Renal cortex interstitium (tissue), 15 donors: ENCODE measurements around the gene AP1G2. TPM values are rescaled to one million over a fixed set of nuclear protein-coding genes. Genes with fewer than 3 reads are reported as not detected.
A peak's percentile ranks its signal among the peaks of the same experiment; 100 is the strongest.
"Not testable (repeated sequence)": the region's sequence is repeated elsewhere in the genome, so short reads cannot be mapped to it uniquely, and the experiment has no call there.

Source experiments
- DNase-seq, 11 donors: peaks; one replicate each; pipeline ENCODE4 v3.0.0-alpha.2; 2013; ENCODE audit warnings: low read depth in 9 of 11, low spot score in 4 of 11; ENCODE audit errors: extremely low read depth in 1 of 11
- long read RNA-seq, 16 experiments: transcript quantifications; one replicate each; lab custom pipeline, GENCODE V29; 2026
- polyA plus RNA-seq, 3 donors: library from polyadenylated mRNA; unstranded; fragments of 120-200 nt; gene quantifications; one replicate each; pipeline ENCODE4 v1.2.1, GENCODE V29; 2013; ENCODE audit not compliant: insufficient read length in 3 of 3

AP1G2 gene, protein sequence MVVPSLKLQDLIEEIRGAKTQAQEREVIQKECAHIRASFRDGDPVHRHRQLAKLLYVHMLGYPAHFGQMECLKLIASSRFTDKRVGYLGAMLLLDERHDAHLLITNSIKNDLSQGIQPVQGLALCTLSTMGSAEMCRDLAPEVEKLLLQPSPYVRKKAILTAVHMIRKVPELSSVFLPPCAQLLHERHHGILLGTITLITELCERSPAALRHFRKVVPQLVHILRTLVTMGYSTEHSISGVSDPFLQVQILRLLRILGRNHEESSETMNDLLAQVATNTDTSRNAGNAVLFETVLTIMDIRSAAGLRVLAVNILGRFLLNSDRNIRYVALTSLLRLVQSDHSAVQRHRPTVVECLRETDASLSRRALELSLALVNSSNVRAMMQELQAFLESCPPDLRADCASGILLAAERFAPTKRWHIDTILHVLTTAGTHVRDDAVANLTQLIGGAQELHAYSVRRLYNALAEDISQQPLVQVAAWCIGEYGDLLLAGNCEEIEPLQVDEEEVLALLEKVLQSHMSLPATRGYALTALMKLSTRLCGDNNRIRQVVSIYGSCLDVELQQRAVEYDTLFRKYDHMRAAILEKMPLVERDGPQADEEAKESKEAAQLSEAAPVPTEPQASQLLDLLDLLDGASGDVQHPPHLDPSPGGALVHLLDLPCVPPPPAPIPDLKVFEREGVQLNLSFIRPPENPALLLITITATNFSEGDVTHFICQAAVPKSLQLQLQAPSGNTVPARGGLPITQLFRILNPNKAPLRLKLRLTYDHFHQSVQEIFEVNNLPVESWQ
- polyA plus RNA-seq = 100 to 1,000 TPM in 1 of 3 donors, 10 to 100 TPM in 2; 66.5 to 121 (median 75.3) TPM
- long read RNA-seq, donor 1, partial matches to known transcripts = 15 of 20 reads
- long read RNA-seq, donor 1, other reads (novel, unspliced or antisense) = 0 of 20 reads
- long read RNA-seq, donor 2, partial matches to known transcripts = 0 of 2 reads
- long read RNA-seq, donor 2, other reads (novel, unspliced or antisense) = 0 of 2 reads
- long read RNA-seq, donor 3, partial matches to known transcripts = 5 of 9 reads
- long read RNA-seq, donor 3, other reads (novel, unspliced or antisense) = 0 of 9 reads
- long read RNA-seq, donor 4, partial matches to known transcripts = 8 of 15 reads
- long read RNA-seq, donor 4, other reads (novel, unspliced or antisense) = 0 of 15 reads
- long read RNA-seq, donor 5 = 0 reads
- long read RNA-seq, donor 6, partial matches to known transcripts = 0 of 6 reads
- long read RNA-seq, donor 6, other reads (novel, unspliced or antisense) = 0 of 6 reads
- long read RNA-seq, donor 7, partial matches to known transcripts = 0 of 5 reads
- long read RNA-seq, donor 7, other reads (novel, unspliced or antisense) = 0 of 5 reads
- long read RNA-seq, donor 8 = 0 reads
- long read RNA-seq, donor 9, partial matches to known transcripts = 0 of 3 reads
- long read RNA-seq, donor 9, other reads (novel, unspliced or antisense) = 0 of 3 reads
- long read RNA-seq, donor 10, partial matches to known transcripts = 0 of 3 reads
- long read RNA-seq, donor 10, other reads (novel, unspliced or antisense) = 0 of 3 reads
- long read RNA-seq, donor 11, partial matches to known transcripts = 0 of 3 reads
- long read RNA-seq, donor 11, other reads (novel, unspliced or antisense) = 0 of 3 reads
- long read RNA-seq, donor 12, partial matches to known transcripts = 21 of 24 reads
- long read RNA-seq, donor 12, other reads (novel, unspliced or antisense) = 0 of 24 reads
- long read RNA-seq, donor 13 = 0 reads
- long read RNA-seq, donor 14, partial matches to known transcripts = 16 of 21 reads
- long read RNA-seq, donor 14, other reads (novel, unspliced or antisense) = 0 of 21 reads
- long read RNA-seq, donor 15, partial matches to known transcripts = 0 of 5 reads
- long read RNA-seq, donor 15, other reads (novel, unspliced or antisense) = 0 of 5 reads
- long read RNA-seq, donor 16, partial matches to known transcripts = 45 of 61 reads
- long read RNA-seq, donor 16, other reads (novel, unspliced or antisense) = 7 of 61 reads

DNA sequence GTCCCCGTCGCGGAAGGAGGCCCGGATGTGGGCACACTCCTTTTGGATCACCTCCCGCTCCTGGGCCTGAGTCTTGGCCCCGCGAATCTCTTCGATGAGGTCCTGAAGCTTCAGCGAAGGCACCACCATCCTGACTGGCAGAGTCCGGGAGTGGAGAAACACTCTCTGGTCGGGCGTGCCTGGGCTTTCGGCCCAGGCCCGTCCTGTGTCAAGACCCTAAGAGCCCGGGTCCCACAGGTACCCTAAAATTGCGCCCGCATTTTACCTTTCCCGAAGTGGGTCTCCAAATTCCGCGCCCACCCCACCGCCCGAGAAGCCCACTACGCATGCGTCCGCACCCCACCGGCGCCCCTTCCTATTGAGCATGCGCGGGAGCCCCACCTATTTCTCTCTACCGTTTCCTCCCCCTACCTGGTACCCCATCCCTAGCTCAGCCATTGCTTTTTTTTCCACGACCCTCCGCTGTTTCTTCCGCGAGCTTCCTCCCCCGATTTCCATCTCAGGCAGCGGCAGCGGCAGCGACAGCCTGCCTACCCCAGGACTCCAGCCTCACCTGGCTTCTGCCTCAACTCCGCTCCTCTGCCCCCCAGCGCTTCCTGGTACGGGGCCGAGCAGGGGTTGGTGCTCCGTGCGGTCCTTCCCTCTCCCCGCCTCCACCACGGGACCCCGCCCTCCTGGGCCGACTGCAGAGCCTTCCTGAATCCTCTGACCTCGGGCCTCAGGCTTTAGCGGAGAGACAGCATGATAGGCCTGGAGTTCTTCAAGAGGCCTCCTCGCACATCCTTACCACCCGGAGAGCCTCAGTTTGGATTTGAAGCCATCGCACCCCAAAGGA, at the start of gene AP1G2:
Gene AP1G2 (minus strand): TSS at position 606 of the 835 bp plus-strand sequence. CDS start 477 bp downstream, at position 129.
- peak in 3 of 11 donors; percentile 67 to 84 (median 72) for DNase-seq

DNA sequence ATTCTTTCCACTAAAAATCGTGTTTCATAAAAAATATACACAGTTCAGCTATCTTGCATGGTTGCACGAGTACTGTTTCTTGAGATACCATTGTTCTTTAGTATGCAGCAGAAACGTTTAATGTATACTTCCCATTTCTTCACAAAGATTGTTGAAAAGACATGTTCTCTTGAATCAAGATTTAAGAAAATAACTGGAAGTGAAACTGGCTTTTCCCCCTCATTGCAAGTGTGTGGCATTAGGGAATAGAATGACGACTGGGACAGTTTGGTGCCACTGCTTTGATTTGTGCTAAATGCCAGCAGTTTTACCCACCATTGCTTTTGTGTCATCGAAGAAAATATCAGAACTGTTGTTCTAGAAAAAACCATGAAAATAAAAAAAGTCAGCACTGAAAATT, 48.3 kb upstream of the AP1G2 start:
- DNase-seq = no peak

DNA sequence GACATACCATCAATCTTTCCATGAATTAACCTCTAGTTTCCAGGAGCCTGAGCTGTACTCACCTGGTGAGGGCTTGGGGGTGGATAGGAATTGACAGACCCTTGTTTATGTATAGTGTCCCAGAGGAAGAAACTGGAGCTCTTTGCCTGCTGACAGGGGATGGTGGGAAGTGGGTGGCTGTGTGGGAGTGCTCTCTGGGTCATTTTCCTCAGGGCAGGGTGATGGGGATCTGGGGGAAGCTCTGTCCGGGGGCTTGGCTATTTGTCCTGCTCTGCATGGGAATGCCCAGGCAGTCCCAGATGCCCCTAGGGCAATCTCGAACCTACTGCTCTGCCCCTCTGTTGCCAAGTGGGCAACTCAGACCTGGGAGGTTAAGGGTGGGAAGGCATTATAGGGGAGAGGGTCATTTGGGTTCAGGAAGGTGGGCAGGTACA, 46.8 kb upstream of the AP1G2 start:
- DNase-seq = no peak

DNA sequence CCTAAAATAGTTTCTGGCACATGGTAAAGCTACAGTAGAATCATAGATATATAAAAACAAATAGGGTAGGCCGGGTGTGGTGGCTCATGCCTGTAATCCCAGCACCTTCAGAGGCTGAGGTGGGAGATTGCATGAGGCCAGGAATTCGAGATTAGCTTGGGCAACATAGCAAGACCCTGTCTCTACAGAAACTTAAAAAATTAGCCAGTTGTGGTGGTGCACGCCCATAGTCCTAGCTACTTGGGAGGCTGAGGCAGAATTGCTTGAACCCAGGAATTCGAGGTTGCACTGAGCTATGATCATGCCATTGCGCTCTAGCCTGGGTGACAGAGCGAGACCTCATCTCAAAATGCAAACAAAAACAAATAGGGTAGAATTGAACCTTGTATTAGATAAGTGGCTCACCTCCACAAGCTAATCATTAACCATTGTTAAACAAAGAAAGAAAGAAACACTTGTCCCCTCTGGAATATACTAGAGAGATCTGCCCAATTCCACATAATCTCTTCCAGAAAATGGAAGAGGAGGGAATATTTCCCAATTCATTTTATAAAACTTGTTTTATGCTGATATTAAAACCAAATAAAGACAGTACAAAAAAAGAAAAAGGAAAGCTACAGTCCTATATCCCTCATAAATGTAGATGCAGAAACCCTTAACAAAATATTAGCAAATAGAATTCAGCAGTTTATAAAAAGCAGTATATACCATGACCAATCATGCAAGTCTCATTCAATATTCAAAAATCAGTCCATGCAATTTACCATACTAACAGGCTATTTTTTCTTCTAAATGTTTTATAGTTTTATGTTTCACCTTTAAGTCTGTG, 45.9 kb upstream of the AP1G2 start:
- no peak for DNase-seq

DNA sequence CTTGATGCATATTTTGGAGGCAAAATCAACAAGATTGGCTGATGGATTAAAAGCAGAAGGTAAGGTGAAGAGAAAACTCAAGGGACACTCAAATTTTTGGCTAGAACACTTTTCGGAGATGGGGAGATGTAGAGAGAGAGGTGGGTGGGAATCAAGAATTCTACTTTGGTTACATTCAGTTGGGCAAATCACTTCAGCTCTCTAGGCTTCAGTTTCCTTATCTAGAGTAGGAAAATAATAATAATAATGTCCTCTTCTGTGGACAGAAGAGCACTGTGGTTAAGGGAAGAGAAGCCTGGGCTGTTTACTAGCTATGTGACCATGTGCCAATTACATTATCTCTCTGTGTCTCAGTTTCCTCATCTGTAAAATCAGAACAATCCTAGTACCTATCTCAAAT, 45.2 kb upstream of the AP1G2 start:
- no peak for DNase-seq

DNA sequence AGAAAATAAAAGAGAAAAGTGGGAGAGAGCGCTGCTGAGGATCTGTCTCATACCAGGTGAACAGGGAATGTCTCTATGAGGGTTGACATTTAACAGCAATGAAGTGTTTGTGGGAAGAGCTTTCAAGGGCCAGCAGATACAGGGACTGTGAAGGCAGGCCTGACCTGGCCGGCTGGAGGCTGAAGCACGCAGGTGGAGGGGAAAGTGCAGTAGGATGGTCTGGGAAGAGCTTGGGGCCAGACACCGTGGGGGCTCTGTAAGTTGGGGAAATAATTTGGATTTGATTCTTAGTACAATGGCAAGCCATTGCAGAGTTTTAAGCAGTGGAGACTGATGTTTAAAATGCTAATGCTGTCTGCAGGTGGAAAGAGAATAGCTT, 44.8 kb upstream of the AP1G2 start:
- no peak for DNase-seq

DNA sequence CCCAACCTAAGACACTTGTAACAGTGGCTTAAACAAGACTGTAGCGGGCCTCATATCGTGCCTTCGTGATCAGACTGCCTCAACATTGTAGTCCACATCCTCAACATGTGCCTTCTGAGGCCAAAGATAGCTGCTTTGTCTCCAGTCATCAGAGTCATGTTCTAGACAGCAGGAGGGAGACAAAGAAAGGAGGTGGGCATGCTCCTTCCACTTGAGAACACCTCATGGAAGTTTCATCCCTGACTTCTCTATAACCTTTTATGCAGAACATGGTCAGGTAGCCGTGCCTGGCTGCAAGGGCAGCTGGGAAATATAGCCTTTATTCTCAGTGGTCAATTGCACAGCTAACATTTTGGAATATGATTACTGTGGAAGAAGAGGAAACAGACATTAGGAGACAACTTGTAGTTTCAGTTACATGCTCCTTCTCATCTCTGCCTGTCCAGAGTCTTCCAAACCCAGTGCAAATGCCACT, 43.3 kb upstream of the AP1G2 start:
- no peak for DNase-seq

DNA sequence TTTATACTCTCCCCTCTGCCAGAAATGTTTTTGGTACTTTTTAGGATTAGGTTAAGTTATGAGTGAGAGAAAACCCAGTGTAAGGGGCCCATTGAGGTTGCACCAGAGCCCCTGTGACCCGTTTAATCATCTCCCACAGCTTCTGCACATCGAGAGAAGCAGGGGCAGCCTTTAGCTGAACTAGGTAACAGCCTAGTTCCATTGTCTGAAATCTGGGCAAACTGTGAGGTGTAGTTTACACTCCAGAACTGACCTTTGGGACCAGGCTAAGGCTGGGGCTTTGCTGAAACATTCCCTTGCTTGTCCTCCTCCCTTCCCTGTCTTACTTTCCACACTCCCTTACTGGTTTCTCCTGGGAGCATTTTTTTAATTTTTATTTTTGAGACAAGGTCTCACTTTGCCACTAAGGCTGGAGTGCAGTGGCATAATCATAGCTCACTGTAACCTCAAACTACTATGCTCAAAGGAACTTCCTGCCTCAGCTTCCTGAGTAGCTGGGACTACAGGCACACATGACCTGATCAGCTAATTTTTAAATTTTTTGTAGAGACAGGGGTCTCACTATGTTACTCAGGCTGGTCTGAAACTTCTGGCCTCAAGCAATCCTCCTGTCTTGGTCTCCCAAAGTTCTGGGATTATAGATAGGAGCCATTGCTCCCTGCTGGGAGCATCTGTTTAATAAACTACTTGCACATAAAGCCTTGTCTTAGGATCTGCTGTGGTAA, 42.7 kb upstream of the AP1G2 start:
- no peak for DNase-seq

DNA sequence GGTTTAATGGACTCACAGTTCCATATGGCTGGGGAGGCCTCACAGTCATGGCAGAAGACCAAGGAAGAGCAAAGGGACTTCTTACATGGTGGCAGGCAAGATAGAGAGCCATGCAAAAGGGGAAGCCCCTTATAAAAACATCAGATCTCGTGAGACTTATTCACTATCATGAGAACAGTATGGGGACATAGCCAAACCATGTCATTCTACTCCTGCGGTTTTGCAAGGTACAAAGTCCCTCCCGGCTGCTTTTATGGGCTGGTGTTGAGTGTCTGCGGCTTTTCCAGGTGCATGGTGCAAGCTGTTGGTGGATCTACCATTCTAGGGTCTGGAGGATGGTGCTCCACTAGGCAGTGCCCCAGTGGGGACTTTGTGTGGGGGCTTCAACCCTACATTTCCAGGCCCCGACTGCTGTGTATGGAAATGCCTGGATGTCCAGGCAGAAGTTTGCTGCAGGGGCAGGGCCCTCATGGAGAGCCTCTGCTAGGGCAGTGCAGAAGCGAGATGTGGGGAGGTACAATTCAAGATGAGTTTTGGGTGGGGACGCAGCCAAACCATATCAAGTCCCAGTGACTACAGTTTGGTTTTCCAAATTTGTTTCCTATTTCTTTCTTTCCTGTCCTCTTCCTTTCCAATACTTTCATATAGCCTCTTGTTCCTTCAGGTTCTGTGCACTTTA, 42.0 kb upstream of the AP1G2 start:
- DNase-seq = not testable (repeated sequence)

DNA sequence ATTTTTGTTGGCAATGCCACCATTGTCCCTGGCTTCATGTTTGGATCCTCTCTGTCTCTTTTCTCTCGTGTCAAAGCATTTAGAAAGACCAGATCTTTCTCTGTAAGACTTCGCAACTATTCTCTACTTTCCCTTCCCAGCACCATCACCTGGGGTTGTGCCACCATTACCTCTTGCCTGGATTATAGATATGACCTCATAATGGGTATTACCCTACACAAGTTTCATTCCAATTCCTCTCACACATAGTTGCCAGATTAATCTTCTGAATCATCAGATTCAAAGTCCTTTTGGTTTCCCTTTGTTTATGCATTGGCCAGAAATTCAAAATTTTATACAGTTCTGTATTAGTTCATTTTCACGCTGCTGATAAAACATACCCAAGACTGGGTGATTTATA, 41.4 kb upstream of the AP1G2 start:
- no peak for DNase-seq

DNA sequence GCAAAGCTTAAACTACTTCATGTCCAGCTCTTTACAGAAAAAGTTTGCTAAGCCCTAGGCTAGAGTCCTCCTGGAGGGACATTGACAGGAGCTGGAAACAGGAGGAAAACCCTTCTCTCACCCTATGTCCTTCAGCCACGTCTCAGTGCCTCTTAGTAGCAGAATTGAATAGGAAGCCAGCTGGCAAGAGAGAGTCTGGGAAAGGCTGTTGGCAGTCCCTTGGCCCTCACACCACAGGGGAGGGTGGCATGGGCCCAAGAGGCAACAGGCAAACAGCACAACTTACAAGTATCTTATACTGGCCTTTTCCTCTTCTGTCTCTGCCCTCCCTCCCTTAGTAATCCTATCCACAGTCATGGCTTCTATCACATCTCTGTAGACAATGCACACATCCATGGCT, 40.9 kb upstream of the AP1G2 start:
- no peak for DNase-seq

DNA sequence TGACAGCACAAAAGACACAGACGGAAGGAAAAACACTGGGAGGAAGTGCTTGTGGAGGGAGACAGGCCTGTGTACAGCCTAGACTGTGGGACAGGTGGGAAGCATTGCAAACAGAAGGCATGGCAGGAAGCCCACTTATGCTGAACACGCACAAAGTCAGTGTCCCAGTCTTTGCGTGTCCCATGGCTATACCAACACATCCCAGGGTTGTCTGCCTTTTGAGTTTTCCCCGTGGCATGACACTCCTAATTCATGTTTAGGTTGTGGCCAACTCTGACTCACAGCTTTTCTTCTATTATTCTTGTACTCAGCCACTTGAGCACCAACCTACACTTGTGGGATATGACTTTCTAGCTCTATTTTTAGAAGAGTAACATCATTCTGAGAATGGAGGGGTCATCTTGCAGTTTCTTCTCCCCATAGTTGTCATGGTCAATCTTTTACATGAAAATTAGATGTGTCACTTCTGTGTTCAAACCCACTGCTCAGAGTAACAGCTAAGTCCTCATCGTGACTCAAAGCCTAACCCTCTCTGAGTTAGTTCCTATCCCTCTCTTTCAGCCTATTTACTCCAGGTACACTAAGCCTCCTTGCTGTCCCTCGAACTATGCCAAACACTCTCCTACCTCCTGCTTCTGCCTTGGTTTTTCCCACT, 38.5 kb upstream of the AP1G2 start:
- DNase-seq = no peak

DNA sequence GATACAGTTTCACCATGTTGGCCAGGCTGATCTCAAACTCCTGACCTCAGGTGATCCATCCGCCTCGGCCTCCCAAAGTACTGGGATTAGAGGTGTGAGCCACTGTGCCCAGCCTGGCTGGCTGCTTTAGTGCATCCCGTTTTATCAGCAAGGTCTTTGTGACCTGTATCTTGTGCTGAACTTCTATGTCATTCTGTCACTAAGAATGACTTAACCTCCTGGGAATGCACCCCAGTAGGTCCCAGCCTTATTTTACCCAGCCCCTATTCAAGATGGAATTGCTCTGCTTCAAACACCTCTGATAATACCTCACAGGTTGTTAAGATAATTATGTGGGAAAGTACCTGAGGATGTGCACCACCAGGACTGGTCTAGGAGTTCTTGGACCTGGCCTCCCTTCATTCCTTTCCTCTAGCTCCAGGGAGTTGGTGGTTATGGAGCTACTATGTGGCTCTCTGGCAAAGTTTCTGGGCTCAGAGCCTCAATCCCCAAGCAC, 37.1 kb upstream of the AP1G2 start:
- DNase-seq = no peak

DNA sequence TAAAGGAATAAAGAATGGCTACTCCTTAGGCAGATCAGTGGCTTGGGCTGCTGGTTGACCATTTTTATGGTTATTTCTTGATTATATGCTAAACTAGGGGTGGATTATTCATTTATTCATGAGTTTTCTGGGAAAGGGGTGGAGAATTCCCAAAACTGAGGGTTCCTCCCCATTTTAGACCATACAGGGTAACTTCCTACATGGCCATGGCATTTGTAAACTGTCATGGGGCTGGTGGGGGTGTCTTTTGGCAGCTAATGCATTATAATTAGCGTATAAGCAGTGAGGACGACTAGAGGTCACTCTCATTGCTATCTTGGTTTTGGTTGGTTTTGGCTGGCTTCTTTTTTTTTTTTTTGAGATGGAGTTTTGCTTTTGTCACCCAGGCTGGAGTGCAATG, 36.6 kb upstream of the AP1G2 start:
- no peak for DNase-seq
